Measurements from ENCODE around the gene RACGAP1.

RACGAP1 gene

GRCh38 chr12:50025187-50026059, at the start of gene RACGAP1:
RACGAP1 (minus strand) TSS chr12:50025494; CDS start chr12:50016715, 8,779 bp downstream.
- DNase-seq = peak; percentile 99

GRCh38 chr12:50073712-50074111, 48.4 kb upstream of the RACGAP1 start:
- no peak for DNase-seq

- DNase-seq = no peak
Observed at GRCh38 chr12:50073206-50073605, 47.9 kb upstream of the RACGAP1 start.

- DNase-seq = no peak
Observed at GRCh38 chr12:50072198-50072907, 47.1 kb upstream of the RACGAP1 start.

- DNase-seq = no peak
Observed at GRCh38 chr12:50070314-50071060, 45.2 kb upstream of the RACGAP1 start.

GRCh38 chr12:50069539-50069938, 44.2 kb upstream of the RACGAP1 start:
- no peak for DNase-seq

GRCh38 chr12:50069069-50069468, 43.8 kb upstream of the RACGAP1 start:
- DNase-seq = no peak

- no peak for DNase-seq
Observed at GRCh38 chr12:50066402-50066801, 41.1 kb upstream of the RACGAP1 start.

GRCh38 chr12:50065726-50066310, 40.5 kb upstream of the RACGAP1 start:
- no peak for DNase-seq

GRCh38 chr12:50062728-50063460, 37.6 kb upstream of the RACGAP1 start:
- DNase-seq = no peak

GRCh38 chr12:50061946-50062686, 36.8 kb upstream of the RACGAP1 start:
- no peak for DNase-seq

GRCh38 chr12:50061171-50061570, 35.9 kb upstream of the RACGAP1 start:
- no peak for DNase-seq

GRCh38 chr12:50060120-50060468, 34.8 kb upstream of the RACGAP1 start:
- DNase-seq = no peak

- DNase-seq = no peak
Observed at GRCh38 chr12:50059440-50060119, 34.3 kb upstream of the RACGAP1 start.

GRCh38 chr12:50058743-50059312, 33.5 kb upstream of the RACGAP1 start:
- no peak for DNase-seq

- DNase-seq = no peak
Observed at GRCh38 chr12:50057896-50058670, 32.8 kb upstream of the RACGAP1 start.

GRCh38 chr12:50057000-50057841, 31.9 kb upstream of the RACGAP1 start, which contains the start of gene ASIC1:
ASIC1 (plus strand) TSS chr12:50057596; CDS start chr12:50058767, 1,171 bp downstream.
- DNase-seq = no peak

- no peak for DNase-seq
Observed at GRCh38 chr12:50056639-50056976, 31.3 kb upstream of the RACGAP1 start.
